ENCODE results near the gene THBS3. TPM values are rescaled to one million over a fixed set of nuclear protein-coding genes. Genes with fewer than 3 reads are reported as not detected.

THBS3 gene
- total and polyA plus RNA-seq, 9 of the 15 experiments (the other 6 are each of a cell fraction or from before 2014, with no cell fraction given): 0.59 to 8.3 (median 3.2) TPM

DNA sequence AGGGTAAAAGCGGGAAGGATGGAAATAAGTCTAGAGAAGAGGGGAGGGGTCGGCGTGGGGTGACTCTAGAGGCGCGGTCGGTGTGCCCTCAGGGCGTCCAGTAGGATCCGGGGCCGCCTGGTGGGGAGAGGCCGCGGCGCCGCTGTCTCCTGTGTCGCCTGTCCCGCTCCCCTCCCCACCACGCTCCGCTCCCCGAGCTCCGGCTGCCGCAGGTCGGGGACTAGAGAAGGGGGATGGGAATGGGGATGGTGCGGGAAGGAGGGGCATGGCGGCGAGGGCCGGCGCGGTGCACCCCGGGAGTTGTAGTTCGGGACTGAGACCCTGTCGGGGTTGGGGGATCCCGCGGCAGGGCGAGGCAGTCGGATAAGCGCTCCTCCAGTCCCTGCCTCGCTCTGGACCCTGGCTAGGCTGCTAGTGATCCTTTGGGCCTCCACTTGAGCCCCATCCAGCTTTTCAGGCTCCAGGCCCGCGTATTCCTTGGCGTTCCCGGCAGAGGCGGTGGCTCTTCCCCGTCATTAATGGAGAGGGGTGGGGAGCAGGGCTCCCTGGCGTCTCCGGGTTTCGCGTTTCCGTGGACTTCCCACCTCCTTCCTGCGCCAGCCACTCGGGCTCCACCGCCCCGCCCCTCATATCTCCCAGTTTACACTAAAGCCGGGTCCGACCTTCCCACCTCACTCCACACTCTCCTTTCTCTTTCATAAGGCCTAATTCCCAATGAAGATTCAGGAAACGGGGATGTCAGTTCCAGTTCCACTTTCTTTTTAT lies 47.7 kb upstream of the THBS3 start, which contains the start of gene ENTREP3 (continued):
- TF ChIP-seq TRIM28 (IDR thresholded peaks at IDR 0.05) (no peak), FOXA3 (CRISPR knock-in tag; conservative IDR thresholded peaks at IDR 0.05 in 1 of 2, IDR thresholded peaks at IDR 0.05 in 1 of 2) (0 out of 4 replicates have a peak, but pooled peaks of 1 of the 2 experiments have one; percentile 14), FOXJ3 (CRISPR knock-in tag; IDR thresholded peaks at IDR 0.05) (no peak), NCOA2 (IDR thresholded peaks at IDR 0.05; ENCODE audit: partially characterized antibody in 2 of 2) (no peak), PHF8 (IDR thresholded peaks at IDR 0.05; ENCODE audit: borderline replicate concordance, low read length) (peak; percentile 57; the same call in 1 of the 2 replicates), BDP1 (IDR thresholded peaks at IDR 0.05; ENCODE audit: insufficient read depth, insufficient read length) (no peak), TAF15 (IDR thresholded peaks at IDR 0.05; ENCODE audit: low read depth, low read length) (no peak), ZNF436 (CRISPR knock-in tag; IDR thresholded peaks at IDR 0.05) (no peak), PHF20 (IDR thresholded peaks at IDR 0.05; ENCODE audit: partially characterized antibody) (peak; percentile 38), THRA (IDR thresholded peaks at IDR 0.05) (no peak), HNRNPK (IDR thresholded peaks at IDR 0.05; ENCODE audit: low read depth, low read length, poor library complexity, severe bottlenecking) (no peak), ZC3H8 (IDR thresholded peaks at IDR 0.05) (no peak), ZBTB11 (CRISPR knock-in tag; IDR thresholded peaks at IDR 0.05) (peak in 1 of 3 experiments; percentile 79; a peak in 2 of 6 replicates), MXI1 (IDR thresholded peaks at IDR 0.05; ENCODE audit: low read depth, low read length) (peak; percentile 35; the same call in 1 of the 2 replicates), NEUROD1 (IDR thresholded peaks at IDR 0.05; ENCODE audit: borderline replicate concordance, low read depth, low read length, partially characterized antibody) (peak; percentile 22), ZNF780A (CRISPR knock-in tag; IDR thresholded peaks at IDR 0.05) (0 out of 2 replicates have a peak, but pooled peaks have one; percentile 29), ZNF12 (CRISPR knock-in tag; IDR thresholded peaks at IDR 0.05) (no peak)
- TF ChIP-seq, protein P1, sequence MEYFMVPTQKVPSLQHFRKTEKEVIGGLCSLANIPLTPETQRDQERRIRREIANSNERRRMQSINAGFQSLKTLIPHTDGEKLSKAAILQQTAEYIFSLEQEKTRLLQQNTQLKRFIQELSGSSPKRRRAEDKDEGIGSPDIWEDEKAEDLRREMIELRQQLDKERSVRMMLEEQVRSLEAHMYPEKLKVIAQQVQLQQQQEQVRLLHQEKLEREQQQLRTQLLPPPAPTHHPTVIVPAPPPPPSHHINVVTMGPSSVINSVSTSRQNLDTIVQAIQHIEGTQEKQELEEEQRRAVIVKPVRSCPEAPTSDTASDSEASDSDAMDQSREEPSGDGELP (CRISPR knock-in tag; IDR thresholded peaks at IDR 0.05; ENCODE audit: borderline replicate concordance): peak; percentile 78
- TF ChIP-seq, protein P2, sequence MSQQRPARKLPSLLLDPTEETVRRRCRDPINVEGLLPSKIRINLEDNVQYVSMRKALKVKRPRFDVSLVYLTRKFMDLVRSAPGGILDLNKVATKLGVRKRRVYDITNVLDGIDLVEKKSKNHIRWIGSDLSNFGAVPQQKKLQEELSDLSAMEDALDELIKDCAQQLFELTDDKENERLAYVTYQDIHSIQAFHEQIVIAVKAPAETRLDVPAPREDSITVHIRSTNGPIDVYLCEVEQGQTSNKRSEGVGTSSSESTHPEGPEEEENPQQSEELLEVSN (IDR thresholded peaks at IDR 0.05; ENCODE audit: borderline replicate concordance in 1 of 2, extremely low read depth in 1 of 2, insufficient read depth in 1 of 2, insufficient read length in 1 of 2, low read depth in 1 of 2, low read length in 1 of 2, poor library complexity in 1 of 2, severe bottlenecking in 1 of 2): peak; percentile 27 to 56
